CD14-positive monocyte (primary cell): ENCODE results near the gene INTS6. TPM values are rescaled to one million over a fixed set of nuclear protein-coding genes. Genes with fewer than 3 reads are reported as not detected.

Experiments
- DNase-seq, 3 donors: peaks; one replicate each; pipeline ENCODE4 v3.0.0-alpha.2; 2011 to 2022
- H2AFZ ChIP-seq: 2 replicates; pipeline ENCODE4 v1.6.0; 2012; ENCODE audit warnings: mild to moderate bottlenecking, low read depth, low read length, inconsistent platforms; ENCODE audit not compliant: insufficient read depth, poor library complexity, severe bottlenecking
- H3K27ac ChIP-seq, 2 donors: 1 replicate in 1 of 2; 2 replicates in 1 of 2; pipeline ENCODE4 v1.5.1; 2012 to 2013; ENCODE audit warnings: low read length in 2 of 2, control low read depth in 1 of 2, inconsistent platforms in 1 of 2, low read depth in 1 of 2, mild to moderate bottlenecking in 1 of 2
- H3K27me3 ChIP-seq, 2 donors: one replicate each; pipeline versions ENCODE4 v1.6.0 to v1.6.1; 2011 to 2013; ENCODE audit warnings: low read length in 2 of 2; ENCODE audit not compliant: control insufficient read depth in 2 of 2, insufficient read depth in 2 of 2
- H3K36me3 ChIP-seq, 2 donors: replicated peaks in 1 of 2; 1 replicate in 1 of 2; 2 replicates in 1 of 2; pipeline versions ENCODE4 v1.5.1 to v1.6.1; 2012 to 2013; ENCODE audit warnings: low read length in 2 of 2, control low read depth in 1 of 2, inconsistent platforms in 1 of 2, mild to moderate bottlenecking in 1 of 2; ENCODE audit not compliant: insufficient read depth in 2 of 2, control insufficient read depth in 1 of 2
- H3K4me1 ChIP-seq, 2 donors: 1 replicate in 1 of 2; 2 replicates in 1 of 2; pipeline versions ENCODE4 v1.5.1 to v1.6.1; 2012 to 2013; ENCODE audit warnings: low read length in 2 of 2, control low read depth in 1 of 2, inconsistent platforms in 1 of 2, mild to moderate bottlenecking in 1 of 2, moderate library complexity in 1 of 2; ENCODE audit not compliant: insufficient read depth in 2 of 2, control insufficient read depth in 1 of 2
- H3K4me2 ChIP-seq: replicated peaks from 2 replicates; pipeline ENCODE3; 2012; ENCODE audit warnings: low read length, moderate library complexity, mild to moderate bottlenecking; ENCODE audit not compliant: poor library complexity, severe bottlenecking; ENCODE audit errors: extremely low read depth
- H3K4me3 ChIP-seq, 3 experiments: fragments of 200-600 bp in 1 of 3; sonication (generic) in 1 of 3; replicated peaks in 1 of 3; 1 replicate in 2 of 3; 2 replicates in 1 of 3; pipeline ENCODE4 v1.5.1; 2011 to 2013; ENCODE audit warnings: low read length in 3 of 3, mild to moderate bottlenecking in 3 of 3, control low read depth in 2 of 3, low read depth in 2 of 3, inconsistent platforms in 1 of 3, moderate library complexity in 1 of 3
- H3K79me2 ChIP-seq: 2 replicates; pipeline ENCODE4 v1.6.0; 2012; ENCODE audit warnings: mild to moderate bottlenecking, control low read depth, inconsistent platforms, low read length, moderate library complexity; ENCODE audit not compliant: insufficient read depth
- H3K9ac ChIP-seq: 2 replicates; pipeline ENCODE4 v1.6.0; 2017; ENCODE audit warnings: low read length, mild to moderate bottlenecking; ENCODE audit not compliant: insufficient read depth, poor library complexity, severe bottlenecking
- H3K9me3 ChIP-seq, 2 donors: replicated peaks in 1 of 2; 1 replicate in 1 of 2; 2 replicates in 1 of 2; pipeline versions ENCODE4 v1.5.1 to v1.6.1; 2012 to 2013; ENCODE audit warnings: low read length in 2 of 2, control low read depth in 1 of 2; ENCODE audit not compliant: control insufficient read depth in 1 of 2, insufficient read depth in 1 of 2
- H4K20me1 ChIP-seq: 2 replicates; pipeline ENCODE4 v1.6.0; 2012; ENCODE audit warnings: mild to moderate bottlenecking, low read length, control low read depth, moderate library complexity; ENCODE audit not compliant: insufficient read depth
- H3K27ac Mint-ChIP-seq, 7 donors: one replicate each; pipeline ENCODE4 v1.8.0; 2020; ENCODE audit warnings: mild to moderate bottlenecking in 7 of 7, mixed read lengths in 7 of 7, moderate library complexity in 6 of 7, inconsistent platforms in 2 of 7
- H3K27me3 Mint-ChIP-seq, 3 donors: one replicate each; pipeline ENCODE4 v1.8.0; 2021 to 2022; ENCODE audit warnings: low read depth in 3 of 3, mild to moderate bottlenecking in 3 of 3, mixed read lengths in 3 of 3, moderate library complexity in 3 of 3, inconsistent platforms in 1 of 3
- H3K36me3 Mint-ChIP-seq, 2 donors: one replicate each; pipeline ENCODE4 v1.8.0; 2020; ENCODE audit warnings: mixed read lengths in 2 of 2, inconsistent platforms in 1 of 2, mild to moderate bottlenecking in 1 of 2
- H3K4me1 Mint-ChIP-seq: one replicate; pipeline ENCODE4 v1.8.0; 2020; ENCODE audit warnings: mild to moderate bottlenecking, mixed read lengths
- H3K4me3 Mint-ChIP-seq, 2 donors: one replicate each; pipeline ENCODE4 v1.8.0; 2020; ENCODE audit warnings: mild to moderate bottlenecking in 2 of 2, mixed read lengths in 2 of 2, moderate library complexity in 1 of 2
- H3K9me3 Mint-ChIP-seq, 7 donors: one replicate each; pipeline ENCODE4 v1.8.0; 2020 to 2022; ENCODE audit warnings: mixed read lengths in 7 of 7, mild to moderate bottlenecking in 6 of 7, moderate library complexity in 6 of 7, inconsistent platforms in 2 of 7
- CTCF ChIP-seq: fragments of 200-600 bp; IDR thresholded peaks from one replicate; pipeline ENCODE4 v1.8.0; 2022; ENCODE audit warnings: antibody characterized with exemption, mild to moderate bottlenecking
- WGBS: methylation state at CpG from one replicate; pipeline ENCODE4 v1.1.5; 2013; ENCODE audit warnings: missing lambda C conversion rate; ENCODE audit not compliant: insufficient coverage; 5-methylcytosine and 5-hydroxymethylcytosine counted together
- intact Hi-C, 2 donors: fragments of 100-400 bp; cut with micrococcal nuclease; formaldehyde crosslinking; loops; one replicate each; pipeline versions ENCODE4 v1.15.0 to v1.15.1; 2023
- polyA plus RNA-seq, 3 donors: library from polyadenylated mRNA; depleted of rRNA in 1 of 3; unstranded in 2 of 3; stranded (reverse) in 1 of 3; fragments of 300-500 nt in 2 of 3; fragments of >200 nt in 1 of 3; fragmentation: Illumina TruSeq in 2 of 3; gene quantifications; 1 replicate in 2 of 3; 2 replicates in 1 of 3; pipeline ENCODE4 v1.2.3, GENCODE V29; 2012 to 2021

INTS6 gene
- polyA plus RNA-seq, 3 donors = 10.8 to 13.2 (median 11.6) TPM

- DNase-seq = no peak
- H3K4me3 ChIP-seq = no peak overlapping the region
- peaks cover 2 to 13% (median 8%) of the 10 kb centered on the region in 7 donors for H3K9me3 Mint-ChIP-seq
- no peak for TF ChIP-seq CTCF
- no peak overlapping the region for H3K27ac Mint-ChIP-seq
- no peaks in the 10 kb centered on the region for H3K79me2 ChIP-seq
- intact Hi-C loops = no loop called here
- H3K4me1 ChIP-seq = no peaks in the 10 kb centered on the region
- H3K27me3 ChIP-seq = no peaks in the 10 kb centered on the region
- H3K36me3 ChIP-seq = no peaks in the 10 kb centered on the region
- H2AFZ ChIP-seq = no peak overlapping the region
- no peaks in the 10 kb centered on the region for H4K20me1 ChIP-seq
- H3K27me3 Mint-ChIP-seq = no peaks in the 10 kb centered on the region
- H3K4me1 Mint-ChIP-seq = no peaks in the 10 kb centered on the region
- no peaks in the 10 kb centered on the region for H3K9me3 ChIP-seq
- H3K4me3 Mint-ChIP-seq = no peak overlapping the region
- H3K9ac ChIP-seq = no peak overlapping the region
- no peaks in the 10 kb centered on the region for H3K36me3 Mint-ChIP-seq
- H3K4me2 ChIP-seq = no peak overlapping the region
- no CpG with 5 or more reads among the region's 1 CpG for WGBS
- no peak overlapping the region for H3K27ac ChIP-seq
These were observed 28.8 kb upstream of the INTS6 start for GRCh38 chr13:51481656-51482055.

GRCh38 chr13:51479199-51479523, 26.3 kb upstream of the INTS6 start:
- Histone ChIP-seq H3K79me2 (no peaks in the 10 kb centered on the region), H3K4me3 (no peak overlapping the region), H4K20me1 (no peaks in the 10 kb centered on the region), H3K36me3 (no peaks in the 10 kb centered on the region), H2AFZ (peak overlapping the region; percentile 6), H3K27me3 (no peaks in the 10 kb centered on the region), H3K27ac (no peak overlapping the region), H3K9me3 (no peaks in the 10 kb centered on the region), H3K4me1 (no peaks in the 10 kb centered on the region), H3K4me2 (no peak overlapping the region), H3K9ac (no peak overlapping the region)
- TF ChIP-seq CTCF = no peak
- Mint-ChIP-seq H3K27me3 (no peaks in the 10 kb centered on the region), H3K36me3 (no peaks in the 10 kb centered on the region), H3K4me3 (no peak overlapping the region), H3K9me3 (peaks cover 2 to 13% (median 8%) of the 10 kb centered on the region in 7 donors), H3K27ac (no peak overlapping the region), H3K4me1 (no peaks in the 10 kb centered on the region)
- WGBS = no CpG with 5 or more reads among the region's 2 CpGs
- peak; percentile 20 to 55 (median 40) for DNase-seq
- intact Hi-C loops = no loop called here
